GM21390 (cell line): ENCODE data around the gene SDR42E1.
"Not testable (repeated sequence)": the region's sequence is repeated elsewhere in the genome, so short reads cannot be mapped to it uniquely, and the experiment has no call there.

Experiments
- ATAC-seq: cut with Tn5 transposase; IDR thresholded peaks from one replicate; pipeline ENCODE4 v1.9.1; 2021; ENCODE audit not compliant: unreplicated experiment

Gene SDR42E1

DNA sequence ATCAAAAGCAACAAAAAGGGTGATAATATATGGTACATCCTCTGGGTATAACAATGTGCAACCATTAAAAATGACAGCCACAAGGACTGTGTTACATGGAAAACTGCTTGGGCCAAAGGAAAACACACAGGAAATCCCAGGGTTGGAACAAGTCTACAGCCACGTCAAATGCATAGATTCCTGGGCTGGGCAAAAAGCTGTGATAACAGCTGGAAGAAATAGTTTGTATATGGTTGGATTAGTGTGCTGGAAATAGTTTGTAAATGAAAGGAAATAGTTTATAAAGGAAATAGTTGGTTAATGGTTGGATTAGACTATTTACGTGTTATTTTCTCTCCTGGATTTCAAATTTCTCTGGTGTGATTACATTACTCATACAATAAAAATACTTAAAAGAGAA is 26.4 kb upstream of the SDR42E1 start:
- no peak for ATAC-seq

DNA sequence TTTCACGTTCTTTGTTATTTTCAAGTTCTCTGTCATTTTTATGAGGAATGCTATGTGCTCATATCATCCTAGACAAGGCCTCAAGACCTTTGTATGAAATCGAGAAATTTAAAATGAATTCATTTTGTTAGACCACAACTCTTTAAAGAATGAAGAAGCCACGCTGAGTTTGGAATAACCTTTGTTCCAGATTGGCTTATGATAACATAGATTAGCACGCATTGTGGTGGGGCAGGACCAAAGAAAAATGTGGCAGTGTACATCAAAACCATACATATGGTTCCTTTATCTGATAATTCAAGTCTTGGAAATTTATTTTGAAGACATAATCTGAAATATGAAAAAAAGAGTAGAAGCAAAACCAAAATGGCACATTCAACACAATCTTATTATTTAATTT is 26.0 kb upstream of the SDR42E1 start:
- ATAC-seq: no peak

- ATAC-seq: no peak
Measured at GRCh38 chr16:82034981-82035612, 23.8 kb upstream of the SDR42E1 start, which contains the start of gene HSD17B2. Gene HSD17B2, plus strand, starts transcription at chr16:82035253. Its CDS starts 172 bp downstream, at chr16:82035425.

- ATAC-seq: no peak
Measured at GRCh38 chr16:82033683-82034300, 22.5 kb upstream of the SDR42E1 start.

DNA sequence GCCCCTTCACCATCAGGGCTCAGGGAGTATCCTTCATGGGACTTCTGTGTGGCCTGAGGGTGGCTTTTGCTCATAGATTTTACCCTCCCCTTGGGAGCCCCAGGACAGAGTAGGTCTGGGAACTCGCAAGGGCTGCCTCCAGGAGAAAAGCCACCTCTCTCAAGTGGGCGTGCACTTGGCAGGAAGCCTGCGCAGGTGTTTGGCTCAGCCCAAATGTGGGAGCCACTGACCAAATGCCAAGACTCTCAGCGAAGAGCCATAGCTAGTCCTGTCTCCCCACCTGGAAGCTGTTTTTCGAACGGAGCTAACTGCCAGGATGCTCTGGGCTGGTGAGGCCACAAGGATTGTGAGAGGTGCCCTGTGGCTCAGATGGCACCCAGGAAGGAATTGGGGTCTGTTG is 21.7 kb upstream of the SDR42E1 start:
- no peak for ATAC-seq

GRCh38 chr16:82031116-82032084 is 20.1 kb upstream of the SDR42E1 start:
- ATAC-seq: no peak

GRCh38 chr16:82027629-82028064 is 16.4 kb upstream of the SDR42E1 start:
- no peak for ATAC-seq

GRCh38 chr16:82024883-82025282 is 13.6 kb upstream of the SDR42E1 start:
- ATAC-seq: no peak

DNA sequence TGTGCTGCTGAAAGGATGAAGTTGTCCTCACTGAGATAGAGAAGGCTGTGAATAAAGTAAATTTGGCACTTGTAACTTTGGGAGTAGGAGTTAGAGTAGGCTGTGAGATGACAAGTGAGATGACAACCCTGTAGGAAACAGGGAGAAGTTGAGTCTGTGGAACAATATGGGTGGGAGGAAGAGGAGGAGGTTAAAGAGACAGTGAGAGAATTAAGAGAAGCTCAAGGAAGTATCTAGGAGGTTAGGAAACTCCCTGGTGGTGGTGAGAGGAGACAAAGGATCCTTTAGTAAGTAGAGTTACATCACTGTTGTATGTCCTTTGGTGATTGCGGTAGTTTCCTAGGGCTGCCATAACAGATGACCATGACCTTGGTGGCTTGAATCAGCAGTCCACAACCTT is 13.0 kb upstream of the SDR42E1 start:
- no peak for ATAC-seq

GRCh38 chr16:82023206-82023605 is 11.9 kb upstream of the SDR42E1 start:
- no peak for ATAC-seq

GRCh38 chr16:82020051-82020450 is 8.8 kb upstream of the SDR42E1 start:
- ATAC-seq: no peak

DNA sequence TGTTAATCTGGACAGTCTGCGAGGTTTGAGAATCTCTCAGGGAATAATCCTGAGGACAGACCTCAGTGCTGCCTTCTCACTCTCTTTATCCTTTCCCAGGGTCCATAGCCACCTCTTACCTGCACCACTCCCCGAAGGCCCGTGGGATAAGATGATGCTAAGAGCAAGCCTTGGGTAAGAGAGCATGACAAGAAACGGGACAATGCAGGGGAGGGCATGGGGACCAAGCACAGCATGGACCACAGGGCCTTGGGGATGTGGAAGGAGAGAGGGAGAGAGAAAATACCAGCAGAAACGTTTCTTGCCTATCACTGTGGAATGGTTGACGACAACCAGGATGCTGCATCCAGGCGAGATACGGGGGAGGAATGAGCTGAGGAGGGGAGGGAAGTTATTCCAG is 8.3 kb upstream of the SDR42E1 start:
- ATAC-seq: no peak

- no peak for ATAC-seq
Measured at GRCh38 chr16:82017911-82018568, 6.8 kb upstream of the SDR42E1 start.

GRCh38 chr16:82016964-82017363 is 5.7 kb upstream of the SDR42E1 start:
- ATAC-seq: no peak

DNA sequence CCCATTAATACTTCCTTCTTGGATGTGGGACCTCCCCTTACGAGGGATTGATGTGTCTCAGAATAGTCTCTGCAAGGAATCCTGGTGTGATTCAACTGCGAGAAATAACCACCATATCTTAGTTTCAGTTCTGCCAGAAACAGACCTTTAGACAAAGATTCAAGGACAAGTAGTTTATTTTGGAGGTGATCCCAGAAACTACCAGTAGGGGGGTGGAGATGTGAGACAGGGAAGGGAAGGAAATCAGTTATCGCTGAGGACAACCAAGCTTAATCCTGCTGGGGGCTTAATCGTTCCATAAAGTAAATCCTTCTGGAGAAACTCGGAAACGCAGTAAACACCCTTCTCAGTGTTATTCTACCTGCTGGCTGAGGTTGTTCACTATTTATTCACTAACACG is 5.0 kb upstream of the SDR42E1 start:
- ATAC-seq: no peak

DNA sequence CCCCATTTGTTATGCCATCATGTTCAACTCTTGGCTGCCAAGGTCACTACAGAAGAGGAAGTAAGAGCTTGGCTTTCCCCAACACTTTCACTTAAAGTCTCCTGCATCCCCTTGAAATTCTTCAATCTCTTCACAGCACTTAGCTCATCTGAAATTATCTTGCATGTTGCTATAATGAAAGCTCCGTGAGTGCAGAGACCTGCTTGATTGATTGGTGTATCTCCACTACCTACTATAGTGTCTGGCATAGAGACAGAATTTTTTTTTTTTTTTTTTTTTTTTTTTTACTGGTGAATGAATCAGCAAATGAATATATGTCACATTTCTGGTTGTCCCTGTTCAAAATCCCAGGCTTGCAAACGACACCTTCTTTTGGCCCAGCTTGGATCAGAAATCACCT is 1.9 kb upstream of the SDR42E1 start:
- ATAC-seq: no peak

- no peak for ATAC-seq
Measured at GRCh38 chr16:82010649-82011048, 621 bp downstream of the SDR42E1 start.

DNA sequence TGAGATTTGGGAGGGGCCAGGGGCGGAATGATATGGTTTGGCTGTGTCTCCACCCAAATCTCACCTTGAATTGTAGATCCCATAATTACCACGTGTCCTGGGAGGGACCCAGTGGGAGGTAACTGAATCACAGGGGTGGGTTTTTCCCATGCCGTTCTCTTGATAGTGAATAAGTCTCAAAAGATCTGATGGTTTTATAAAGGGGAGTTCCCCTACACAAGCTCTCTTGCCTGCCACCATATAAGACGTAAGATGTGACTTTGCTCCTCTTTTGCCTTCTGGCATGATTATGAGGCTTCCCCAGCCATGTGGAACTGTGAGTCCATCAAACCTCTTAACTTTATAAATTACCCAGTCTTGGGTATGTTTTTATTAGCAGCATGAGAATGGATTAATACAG is 1.5 kb downstream of the SDR42E1 start:
- not testable (repeated sequence) for ATAC-seq

DNA sequence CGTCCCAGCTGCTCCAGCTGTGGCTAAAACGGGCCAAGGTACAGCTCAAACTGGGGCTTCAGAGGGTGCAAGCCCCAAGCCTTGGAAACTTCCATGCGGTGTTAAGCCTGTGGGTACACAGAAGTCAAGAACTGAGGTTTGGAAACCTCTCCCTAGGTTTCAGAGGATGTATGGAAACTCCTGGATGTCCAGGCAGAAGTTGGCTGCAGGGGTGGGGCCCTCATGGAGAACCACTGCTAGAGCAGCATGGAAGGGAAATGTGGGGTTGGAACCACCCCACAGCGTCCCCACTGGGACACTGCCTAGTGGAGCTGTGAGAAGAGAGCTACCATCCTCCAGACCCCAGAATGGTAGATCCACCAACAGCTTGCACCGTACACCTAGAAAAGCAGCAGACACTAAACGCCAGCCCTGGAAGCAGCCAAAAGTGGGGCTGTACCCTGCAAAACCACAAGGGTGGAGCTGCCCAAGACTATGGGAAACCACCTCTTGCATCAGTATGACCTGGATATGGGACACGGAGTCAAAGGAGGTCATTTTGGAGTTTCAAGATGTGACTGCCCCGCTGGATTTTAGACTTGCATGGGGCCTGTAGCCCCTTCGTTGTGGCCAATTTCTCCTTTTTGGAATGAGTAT is 2.2 kb downstream of the SDR42E1 start:
- no peak for ATAC-seq

DNA sequence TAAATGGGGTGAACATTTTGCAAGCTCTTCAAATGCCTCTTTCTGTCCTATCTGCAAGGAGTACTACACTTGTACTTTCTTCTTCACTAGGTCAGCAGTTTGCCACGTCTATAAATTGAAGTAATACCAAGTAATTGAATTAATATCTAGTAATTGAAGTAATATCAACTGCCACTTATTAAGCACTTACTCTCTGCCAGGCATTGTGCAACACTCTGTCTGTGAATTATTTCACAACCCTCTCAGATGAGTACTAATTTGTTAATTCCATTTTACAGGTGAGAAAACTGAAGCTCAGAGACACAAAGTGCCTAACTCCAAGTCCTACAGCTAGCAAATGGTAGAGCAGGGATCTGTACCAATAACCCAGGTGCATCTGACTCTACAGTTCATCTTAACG is 4.1 kb downstream of the SDR42E1 start:
- no peak for ATAC-seq

GRCh38 chr16:82006036-82006435 is 5.2 kb downstream of the SDR42E1 start:
- ATAC-seq: no peak
